ENCODE measurements around the gene ERCC8. TPM values are rescaled to one million over a fixed set of nuclear protein-coding genes. Genes with fewer than 3 reads are reported as not detected.

The ERCC8 gene
- total and polyA plus RNA-seq, 4 donors = 2.6 to 14.5 (median 6.2) TPM

DNA sequence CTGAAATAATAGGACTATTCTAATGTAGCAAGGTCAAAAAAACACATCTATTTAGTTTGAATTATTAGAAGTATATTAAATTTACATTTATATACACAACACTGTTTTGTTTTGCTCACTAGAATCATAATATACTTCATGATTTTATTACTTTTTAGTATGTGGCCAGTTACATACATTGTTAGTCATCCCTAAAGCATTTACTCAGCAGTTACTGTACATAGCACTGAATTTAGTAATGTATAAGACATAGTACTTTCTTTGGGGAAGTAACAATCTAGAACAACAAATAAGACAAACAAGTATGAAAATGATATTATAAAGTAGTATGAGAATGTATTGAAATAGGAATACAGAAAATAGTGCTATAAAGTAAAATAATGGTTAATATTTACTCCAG is 28.2 kb downstream of the ERCC8 start:
- Histone ChIP-seq H3K4me3 (ENCODE audit: low read depth in 1 of 3, low read length in 3 of 3) (no peak overlapping the region), H3K27ac (ENCODE audit: low read depth in 1 of 2, low read length in 2 of 2) (no peak overlapping the region), H3K4me1 (ENCODE audit: control insufficient read depth in 4 of 4, insufficient read depth in 4 of 4, low read length in 3 of 4) (no peaks in the 10 kb centered on the region), H3K9ac (ENCODE audit: low read depth in 1 of 2, low read length in 2 of 2) (no peak overlapping the region), H3K27me3 (ENCODE audit: control insufficient read depth in 4 of 4, insufficient read depth in 4 of 4, low read length in 3 of 4) (no peaks in the 10 kb centered on the region), H3K36me3 (ENCODE audit: control insufficient read depth in 4 of 4, insufficient read depth in 3 of 4, low read depth in 1 of 4, low read length in 3 of 4) (peaks cover 0 to 7% (median 2%) of the 10 kb centered on the region in 4 donors), H3K9me3 (ENCODE audit: control insufficient read depth in 4 of 4, low read length in 3 of 4) (no peaks in the 10 kb centered on the region)
- no peak for DNase-seq (ENCODE audit: low spot score)
- TF ChIP-seq, protein P1, sequence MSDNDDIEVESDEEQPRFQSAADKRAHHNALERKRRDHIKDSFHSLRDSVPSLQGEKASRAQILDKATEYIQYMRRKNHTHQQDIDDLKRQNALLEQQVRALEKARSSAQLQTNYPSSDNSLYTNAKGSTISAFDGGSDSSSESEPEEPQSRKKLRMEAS (IDR thresholded peaks at IDR 0.05) = no peak
- TF ChIP-seq, protein P2, sequence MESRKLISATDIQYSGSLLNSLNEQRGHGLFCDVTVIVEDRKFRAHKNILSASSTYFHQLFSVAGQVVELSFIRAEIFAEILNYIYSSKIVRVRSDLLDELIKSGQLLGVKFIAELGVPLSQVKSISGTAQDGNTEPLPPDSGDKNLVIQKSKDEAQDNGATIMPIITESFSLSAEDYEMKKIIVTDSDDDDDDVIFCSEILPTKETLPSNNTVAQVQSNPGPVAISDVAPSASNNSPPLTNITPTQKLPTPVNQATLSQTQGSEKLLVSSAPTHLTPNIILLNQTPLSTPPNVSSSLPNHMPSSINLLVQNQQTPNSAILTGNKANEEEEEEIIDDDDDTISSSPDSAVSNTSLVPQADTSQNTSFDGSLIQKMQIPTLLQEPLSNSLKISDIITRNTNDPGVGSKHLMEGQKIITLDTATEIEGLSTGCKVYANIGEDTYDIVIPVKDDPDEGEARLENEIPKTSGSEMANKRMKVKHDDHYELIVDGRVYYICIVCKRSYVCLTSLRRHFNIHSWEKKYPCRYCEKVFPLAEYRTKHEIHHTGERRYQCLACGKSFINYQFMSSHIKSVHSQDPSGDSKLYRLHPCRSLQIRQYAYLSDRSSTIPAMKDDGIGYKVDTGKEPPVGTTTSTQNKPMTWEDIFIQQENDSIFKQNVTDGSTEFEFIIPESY (IDR thresholded peaks at IDR 0.05) = no peak
- TF ChIP-seq FOXA2 (IDR thresholded peaks at IDR 0.05) (no peak), HNF4A (conservative IDR thresholded peaks at IDR 0.05) (no peak), TAF1 (conservative IDR thresholded peaks at IDR 0.05) (no peak), GABPA (IDR thresholded peaks at IDR 0.05 in 1 of 2, conservative IDR thresholded peaks at IDR 0.05 in 1 of 2) (no peak), NR2F2 (IDR thresholded peaks at IDR 0.05) (no peak), EGR1 (IDR thresholded peaks at IDR 0.05; ENCODE audit: low read depth in 2 of 2) (no peak), SP1 (IDR thresholded peaks at IDR 0.05) (no peak), FOXA1 (IDR thresholded peaks at IDR 0.05) (no peak), RXRA (IDR thresholded peaks at IDR 0.05) (no peak)
- TF ChIP-seq, protein P3, sequence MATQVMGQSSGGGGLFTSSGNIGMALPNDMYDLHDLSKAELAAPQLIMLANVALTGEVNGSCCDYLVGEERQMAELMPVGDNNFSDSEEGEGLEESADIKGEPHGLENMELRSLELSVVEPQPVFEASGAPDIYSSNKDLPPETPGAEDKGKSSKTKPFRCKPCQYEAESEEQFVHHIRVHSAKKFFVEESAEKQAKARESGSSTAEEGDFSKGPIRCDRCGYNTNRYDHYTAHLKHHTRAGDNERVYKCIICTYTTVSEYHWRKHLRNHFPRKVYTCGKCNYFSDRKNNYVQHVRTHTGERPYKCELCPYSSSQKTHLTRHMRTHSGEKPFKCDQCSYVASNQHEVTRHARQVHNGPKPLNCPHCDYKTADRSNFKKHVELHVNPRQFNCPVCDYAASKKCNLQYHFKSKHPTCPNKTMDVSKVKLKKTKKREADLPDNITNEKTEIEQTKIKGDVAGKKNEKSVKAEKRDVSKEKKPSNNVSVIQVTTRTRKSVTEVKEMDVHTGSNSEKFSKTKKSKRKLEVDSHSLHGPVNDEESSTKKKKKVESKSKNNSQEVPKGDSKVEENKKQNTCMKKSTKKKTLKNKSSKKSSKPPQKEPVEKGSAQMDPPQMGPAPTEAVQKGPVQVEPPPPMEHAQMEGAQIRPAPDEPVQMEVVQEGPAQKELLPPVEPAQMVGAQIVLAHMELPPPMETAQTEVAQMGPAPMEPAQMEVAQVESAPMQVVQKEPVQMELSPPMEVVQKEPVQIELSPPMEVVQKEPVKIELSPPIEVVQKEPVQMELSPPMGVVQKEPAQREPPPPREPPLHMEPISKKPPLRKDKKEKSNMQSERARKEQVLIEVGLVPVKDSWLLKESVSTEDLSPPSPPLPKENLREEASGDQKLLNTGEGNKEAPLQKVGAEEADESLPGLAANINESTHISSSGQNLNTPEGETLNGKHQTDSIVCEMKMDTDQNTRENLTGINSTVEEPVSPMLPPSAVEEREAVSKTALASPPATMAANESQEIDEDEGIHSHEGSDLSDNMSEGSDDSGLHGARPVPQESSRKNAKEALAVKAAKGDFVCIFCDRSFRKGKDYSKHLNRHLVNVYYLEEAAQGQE (IDR thresholded peaks at IDR 0.05) = no peak

DNA sequence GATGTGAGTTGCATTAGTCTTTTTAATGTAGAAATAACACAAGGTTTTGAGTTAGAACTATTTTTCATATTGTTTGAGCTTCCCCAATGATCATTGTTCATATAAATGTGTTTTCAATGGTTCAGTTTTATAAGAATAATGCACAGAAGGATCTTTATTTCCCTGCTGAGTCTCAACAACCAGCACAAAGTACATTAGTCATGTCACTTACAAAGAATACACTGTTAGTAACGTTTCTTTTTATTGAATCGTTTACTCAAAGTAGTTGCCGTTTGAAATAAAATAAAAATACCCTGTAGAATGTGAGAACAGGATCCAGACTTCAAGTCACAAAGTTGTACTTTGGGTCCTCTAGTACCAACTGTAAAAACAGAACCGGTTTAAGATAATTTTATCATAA is 41.5 kb downstream of the ERCC8 start:
- 80% methylated on average over 4 of the region's 4 CpGs for WGBS
- H3K27me3 ChIP-seq (ENCODE audit: control insufficient read depth in 4 of 4, insufficient read depth in 4 of 4, low read length in 3 of 4) = no peaks in the 10 kb centered on the region
- no peak for DNase-seq (ENCODE audit: low spot score)
- H3K9me3 ChIP-seq (ENCODE audit: control insufficient read depth in 4 of 4, low read length in 3 of 4) = no peaks in the 10 kb centered on the region
- no peak overlapping the region for H3K4me3 ChIP-seq (ENCODE audit: low read depth in 1 of 3, low read length in 3 of 3)
- H3K27ac ChIP-seq (ENCODE audit: low read depth in 1 of 2, low read length in 2 of 2) = no peak overlapping the region
- no peaks in the 10 kb centered on the region for H3K36me3 ChIP-seq (ENCODE audit: control insufficient read depth in 4 of 4, insufficient read depth in 3 of 4, low read depth in 1 of 4, low read length in 3 of 4)
- no peak overlapping the region for H3K9ac ChIP-seq (ENCODE audit: low read depth in 1 of 2, low read length in 2 of 2)
- H3K4me1 ChIP-seq (ENCODE audit: control insufficient read depth in 4 of 4, insufficient read depth in 4 of 4, low read length in 3 of 4) = no peaks in the 10 kb centered on the region
- no peak for TF ChIP-seq YY1 (IDR thresholded peaks at IDR 0.05)
- TF ChIP-seq, protein P4, sequence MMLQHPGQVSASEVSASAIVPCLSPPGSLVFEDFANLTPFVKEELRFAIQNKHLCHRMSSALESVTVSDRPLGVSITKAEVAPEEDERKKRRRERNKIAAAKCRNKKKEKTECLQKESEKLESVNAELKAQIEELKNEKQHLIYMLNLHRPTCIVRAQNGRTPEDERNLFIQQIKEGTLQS (IDR thresholded peaks at IDR 0.05) = no peak
- TF ChIP-seq SP1 (IDR thresholded peaks at IDR 0.05) = no peak
- no peak for TF ChIP-seq GABPA (IDR thresholded peaks at IDR 0.05 in 1 of 2, conservative IDR thresholded peaks at IDR 0.05 in 1 of 2)
- TF ChIP-seq NR2F2 (IDR thresholded peaks at IDR 0.05) = no peak
- no peak for TF ChIP-seq FOXA2 (IDR thresholded peaks at IDR 0.05)
- TF ChIP-seq EGR1 (IDR thresholded peaks at IDR 0.05; ENCODE audit: low read depth in 2 of 2) = no peak
- no peak for TF ChIP-seq HNF4G (IDR thresholded peaks at IDR 0.05)
- TF ChIP-seq, protein P3 (IDR thresholded peaks at IDR 0.05) = no peak
- TF ChIP-seq, protein P1 (IDR thresholded peaks at IDR 0.05) = no peak
- TF ChIP-seq, protein P5, sequence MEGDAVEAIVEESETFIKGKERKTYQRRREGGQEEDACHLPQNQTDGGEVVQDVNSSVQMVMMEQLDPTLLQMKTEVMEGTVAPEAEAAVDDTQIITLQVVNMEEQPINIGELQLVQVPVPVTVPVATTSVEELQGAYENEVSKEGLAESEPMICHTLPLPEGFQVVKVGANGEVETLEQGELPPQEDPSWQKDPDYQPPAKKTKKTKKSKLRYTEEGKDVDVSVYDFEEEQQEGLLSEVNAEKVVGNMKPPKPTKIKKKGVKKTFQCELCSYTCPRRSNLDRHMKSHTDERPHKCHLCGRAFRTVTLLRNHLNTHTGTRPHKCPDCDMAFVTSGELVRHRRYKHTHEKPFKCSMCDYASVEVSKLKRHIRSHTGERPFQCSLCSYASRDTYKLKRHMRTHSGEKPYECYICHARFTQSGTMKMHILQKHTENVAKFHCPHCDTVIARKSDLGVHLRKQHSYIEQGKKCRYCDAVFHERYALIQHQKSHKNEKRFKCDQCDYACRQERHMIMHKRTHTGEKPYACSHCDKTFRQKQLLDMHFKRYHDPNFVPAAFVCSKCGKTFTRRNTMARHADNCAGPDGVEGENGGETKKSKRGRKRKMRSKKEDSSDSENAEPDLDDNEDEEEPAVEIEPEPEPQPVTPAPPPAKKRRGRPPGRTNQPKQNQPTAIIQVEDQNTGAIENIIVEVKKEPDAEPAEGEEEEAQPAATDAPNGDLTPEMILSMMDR (IDR thresholded peaks at IDR 0.05; ENCODE audit: low read depth, low read length, missing input control) = no peak
- no peak for TF ChIP-seq FOXA1 (IDR thresholded peaks at IDR 0.05)
- TF ChIP-seq, protein P2 (IDR thresholded peaks at IDR 0.05) = no peak
- TF ChIP-seq JUND (IDR thresholded peaks at IDR 0.05) = no peak
- TF ChIP-seq HNF4A (conservative IDR thresholded peaks at IDR 0.05) = no peak
- no peak for TF ChIP-seq RXRA (IDR thresholded peaks at IDR 0.05)
- TF ChIP-seq TAF1 (conservative IDR thresholded peaks at IDR 0.05) = no peak

Data from liver (tissue), 9 donors.